Measurements from ENCODE around the gene FAM114A2.
"Not testable (repeated sequence)": the region's sequence is repeated elsewhere in the genome, so short reads cannot be mapped to it uniquely, and the experiment has no call there.

The FAM114A2 gene

GRCh38 chr5:154076240-154076922 lies 37.7 kb upstream of the FAM114A2 start:
- Histone ChIP-seq H3K27ac (no peak overlapping the region), H3K4me3 (no peak overlapping the region), H3K36me3 (ENCODE audit: insufficient read depth, low read length) (no peaks in the 10 kb centered on the region), H3K9me3 (ENCODE audit: low read depth, low read length) (no peaks in the 10 kb centered on the region), H3K9ac (ENCODE audit: insufficient read length) (no peak overlapping the region)
- TF ChIP-seq FOXP2 (optimal IDR thresholded peaks at IDR 0.05; ENCODE audit: control extremely low read depth, extremely low read length, insufficient read depth) (no peak), POLR2AphosphoS5 (IDR thresholded peaks at IDR 0.05; ENCODE audit: borderline replicate concordance, low read depth, low read length) (no peak), EZH2 (IDR thresholded peaks at IDR 0.05) (no peak)
- no peak for DNase-seq (ENCODE audit: low read depth, low spot score)

GRCh38 chr5:154072414-154073171 lies 33.9 kb upstream of the FAM114A2 start:
- Histone ChIP-seq H3K27ac (no peak overlapping the region), H3K9me3 (ENCODE audit: low read depth, low read length) (no peaks in the 10 kb centered on the region), H3K4me3 (no peak overlapping the region), H3K9ac (ENCODE audit: insufficient read length) (no peak overlapping the region), H3K36me3 (ENCODE audit: insufficient read depth, low read length) (no peaks in the 10 kb centered on the region)
- TF ChIP-seq FOXP2 (optimal IDR thresholded peaks at IDR 0.05; ENCODE audit: control extremely low read depth, extremely low read length, insufficient read depth) (no peak), POLR2AphosphoS5 (IDR thresholded peaks at IDR 0.05; ENCODE audit: borderline replicate concordance, low read depth, low read length) (no peak), EZH2 (IDR thresholded peaks at IDR 0.05) (no peak)
- no peak for DNase-seq (ENCODE audit: low read depth, low spot score)

DNA sequence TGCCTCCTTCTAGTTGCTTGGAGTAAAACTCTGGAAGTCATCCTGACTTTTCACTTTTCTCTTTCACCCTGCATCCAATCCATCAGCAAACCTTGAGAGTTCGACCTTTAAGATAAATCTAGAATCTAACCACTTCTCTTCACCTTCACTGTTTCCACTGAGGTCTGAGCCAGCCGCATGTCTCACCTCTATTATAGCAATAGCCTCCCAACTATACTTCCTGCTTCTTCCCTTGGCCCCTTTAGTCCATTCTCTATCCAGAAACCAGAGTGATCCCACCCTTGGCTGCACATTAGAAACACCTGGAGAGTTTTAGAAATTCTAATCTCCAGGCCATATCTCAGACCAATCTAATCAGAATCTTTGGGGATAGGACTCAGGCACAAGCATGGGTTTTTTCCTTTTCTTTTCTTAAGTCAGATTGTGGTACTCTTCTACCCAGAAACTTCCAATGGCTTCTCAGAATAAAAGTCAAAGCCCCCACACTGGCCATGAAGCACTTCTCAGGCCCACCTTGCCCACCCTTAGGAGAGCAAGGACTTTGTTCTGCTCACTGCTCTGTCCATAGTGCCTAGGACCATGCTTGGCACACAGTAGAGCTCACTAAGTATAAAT lies 33.2 kb upstream of the FAM114A2 start:
- H3K9me3 ChIP-seq (ENCODE audit: low read depth, low read length): no peaks in the 10 kb centered on the region
- H3K36me3 ChIP-seq (ENCODE audit: insufficient read depth, low read length): no peaks in the 10 kb centered on the region
- H3K27ac ChIP-seq: no peak overlapping the region
- TF ChIP-seq POLR2AphosphoS5 (IDR thresholded peaks at IDR 0.05; ENCODE audit: borderline replicate concordance, low read depth, low read length): no peak
- H3K4me3 ChIP-seq: no peak overlapping the region
- DNase-seq (ENCODE audit: low read depth, low spot score): no peak
- peak overlapping the region; percentile 17 for H3K9ac ChIP-seq (ENCODE audit: insufficient read length)

- not testable (repeated sequence) for H3K4me3 ChIP-seq; H3K9me3 ChIP-seq (ENCODE audit: low read depth, low read length); H3K9ac ChIP-seq (ENCODE audit: insufficient read length); DNase-seq (ENCODE audit: low read depth, low spot score); H3K27ac ChIP-seq; H3K36me3 ChIP-seq (ENCODE audit: insufficient read depth, low read length)
Measured at GRCh38 chr5:154069854-154070253, 31.1 kb upstream of the FAM114A2 start.

GRCh38 chr5:154065971-154066370 lies 27.3 kb upstream of the FAM114A2 start:
- no peak overlapping the region for H3K4me3 ChIP-seq
- no peak for TF ChIP-seq POLR2AphosphoS5 (IDR thresholded peaks at IDR 0.05; ENCODE audit: borderline replicate concordance, low read depth, low read length)
- TF ChIP-seq FOXP2 (optimal IDR thresholded peaks at IDR 0.05; ENCODE audit: control extremely low read depth, extremely low read length, insufficient read depth): no peak
- TF ChIP-seq EZH2 (IDR thresholded peaks at IDR 0.05): no peak

DNA sequence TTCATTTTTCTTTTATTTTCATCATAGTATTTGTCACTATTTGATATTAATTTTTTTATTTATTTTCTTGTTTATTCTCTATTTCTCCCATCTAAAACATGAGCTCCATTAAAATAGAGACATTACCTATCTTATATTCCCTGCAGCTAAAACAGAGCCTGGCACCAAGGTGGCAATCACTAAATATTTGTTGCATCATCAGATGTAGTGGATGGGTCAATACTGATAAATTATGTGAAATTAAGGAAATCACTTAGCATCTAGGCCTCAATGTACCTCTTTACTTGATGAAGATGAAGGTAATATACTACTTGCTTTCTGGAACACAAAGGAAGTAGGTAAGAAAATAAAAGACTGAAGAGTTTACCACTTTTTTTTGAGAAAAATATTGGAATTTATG lies 24.7 kb upstream of the FAM114A2 start:
- no peak for DNase-seq (ENCODE audit: low read depth, low spot score)
- Histone ChIP-seq H3K36me3 (ENCODE audit: insufficient read depth, low read length) (no peaks in the 10 kb centered on the region), H3K9me3 (ENCODE audit: low read depth, low read length) (no peaks in the 10 kb centered on the region), H3K27ac (no peak overlapping the region), H3K4me3 (no peak overlapping the region), H3K9ac (ENCODE audit: insufficient read length) (no peak overlapping the region)
- TF ChIP-seq EZH2 (IDR thresholded peaks at IDR 0.05) (no peak), POLR2AphosphoS5 (IDR thresholded peaks at IDR 0.05; ENCODE audit: borderline replicate concordance, low read depth, low read length) (no peak), FOXP2 (optimal IDR thresholded peaks at IDR 0.05; ENCODE audit: control extremely low read depth, extremely low read length, insufficient read depth) (no peak)

More at GRCh38 chr5:154065971-154066370, 27.3 kb upstream of the FAM114A2 start:
- DNase-seq (ENCODE audit: low read depth, low spot score): no peak
- Histone ChIP-seq H3K9me3 (ENCODE audit: low read depth, low read length) (no peaks in the 10 kb centered on the region), H3K36me3 (ENCODE audit: insufficient read depth, low read length) (no peaks in the 10 kb centered on the region), H3K27ac (no peak overlapping the region), H3K9ac (ENCODE audit: insufficient read length) (no peak overlapping the region)

DNA sequence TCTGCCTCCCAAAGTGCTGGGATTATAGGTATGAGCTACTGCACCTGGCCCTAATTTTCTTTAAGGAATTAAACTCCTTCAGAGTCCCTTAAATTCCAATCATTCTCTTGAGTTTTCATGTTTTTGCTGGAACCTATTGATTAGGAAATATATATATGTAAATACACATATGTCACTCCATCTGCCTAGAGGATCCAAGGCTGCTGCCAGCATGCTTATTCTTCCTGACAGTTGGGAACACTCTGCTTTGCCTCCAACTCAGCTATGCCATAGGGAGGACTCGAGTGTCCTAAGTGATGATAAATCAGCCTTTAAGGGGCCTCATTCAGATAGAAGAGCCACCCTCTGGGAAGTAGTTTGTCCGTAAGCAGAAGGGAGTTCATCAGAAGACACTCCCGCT lies 21.9 kb upstream of the FAM114A2 start:
- no peak overlapping the region for H3K9ac ChIP-seq (ENCODE audit: insufficient read length)
- H3K36me3 ChIP-seq (ENCODE audit: insufficient read depth, low read length): no peaks in the 10 kb centered on the region
- no peak for TF ChIP-seq FOXP2 (optimal IDR thresholded peaks at IDR 0.05; ENCODE audit: control extremely low read depth, extremely low read length, insufficient read depth)
- TF ChIP-seq EZH2 (IDR thresholded peaks at IDR 0.05): no peak
- TF ChIP-seq POLR2AphosphoS5 (IDR thresholded peaks at IDR 0.05; ENCODE audit: borderline replicate concordance, low read depth, low read length): no peak
- DNase-seq (ENCODE audit: low read depth, low spot score): no peak
- H3K4me3 ChIP-seq: no peak overlapping the region
- H3K9me3 ChIP-seq (ENCODE audit: low read depth, low read length): no peaks in the 10 kb centered on the region
- H3K27ac ChIP-seq: no peak overlapping the region

DNA sequence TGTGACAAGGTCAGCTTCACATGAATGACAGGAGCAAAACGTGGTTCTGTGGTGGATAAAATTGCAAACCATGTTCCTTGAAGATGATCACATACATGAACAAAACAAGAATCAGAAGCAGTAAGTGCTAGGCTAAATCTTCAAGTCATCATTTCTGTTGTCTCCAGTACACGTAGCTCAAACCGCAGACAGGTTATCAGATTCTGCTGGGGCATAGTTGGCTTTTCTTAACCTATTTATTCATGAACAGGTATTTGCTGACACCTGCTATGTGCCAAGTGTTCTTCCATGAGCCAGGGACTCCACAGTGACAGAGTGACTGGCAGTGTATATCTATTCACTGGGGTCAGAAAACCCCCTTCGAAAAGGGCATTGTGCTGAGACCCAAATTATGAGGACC lies 20.9 kb upstream of the FAM114A2 start:
- TF ChIP-seq EZH2 (IDR thresholded peaks at IDR 0.05): no peak
- no peak for TF ChIP-seq POLR2AphosphoS5 (IDR thresholded peaks at IDR 0.05; ENCODE audit: borderline replicate concordance, low read depth, low read length)
- no peak for TF ChIP-seq FOXP2 (optimal IDR thresholded peaks at IDR 0.05; ENCODE audit: control extremely low read depth, extremely low read length, insufficient read depth)
- no peaks in the 10 kb centered on the region for H3K9me3 ChIP-seq (ENCODE audit: low read depth, low read length)
- H3K27ac ChIP-seq: no peak overlapping the region
- no peaks in the 10 kb centered on the region for H3K36me3 ChIP-seq (ENCODE audit: insufficient read depth, low read length)
- H3K9ac ChIP-seq (ENCODE audit: insufficient read length): no peak overlapping the region
- no peak overlapping the region for H3K4me3 ChIP-seq
- DNase-seq (ENCODE audit: low read depth, low spot score): no peak
